G401.6 (cell line): Measurements from ENCODE around the gene CALY.

Source experiments
- FAIRE-seq: peaks from 2 replicates; lab custom pipeline; 2012; peaks lifted over from hg19 to GRCh38; lab: Jason Lieb, UNC

CALY gene

DNA sequence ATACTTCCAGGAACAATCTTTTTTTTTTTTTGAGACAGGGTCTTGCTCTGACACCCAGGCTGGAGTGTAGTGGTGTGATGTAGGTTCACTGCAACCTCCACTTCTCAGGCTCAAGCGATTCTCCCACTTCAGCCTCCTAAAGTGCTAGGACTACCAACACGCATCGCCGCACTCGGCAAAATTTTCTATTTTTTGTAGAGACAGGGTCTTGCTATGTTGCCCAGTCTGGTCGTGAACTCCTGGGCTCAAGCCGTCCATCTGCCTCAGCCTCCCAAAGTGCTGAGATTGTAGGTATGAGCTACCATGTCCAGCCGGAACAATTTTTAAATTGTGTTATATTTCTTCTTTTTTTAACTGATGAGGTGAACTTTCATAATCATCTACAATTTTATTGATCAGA lies 25.9 kb downstream of the CALY start:
- FAIRE-seq = no peak

DNA sequence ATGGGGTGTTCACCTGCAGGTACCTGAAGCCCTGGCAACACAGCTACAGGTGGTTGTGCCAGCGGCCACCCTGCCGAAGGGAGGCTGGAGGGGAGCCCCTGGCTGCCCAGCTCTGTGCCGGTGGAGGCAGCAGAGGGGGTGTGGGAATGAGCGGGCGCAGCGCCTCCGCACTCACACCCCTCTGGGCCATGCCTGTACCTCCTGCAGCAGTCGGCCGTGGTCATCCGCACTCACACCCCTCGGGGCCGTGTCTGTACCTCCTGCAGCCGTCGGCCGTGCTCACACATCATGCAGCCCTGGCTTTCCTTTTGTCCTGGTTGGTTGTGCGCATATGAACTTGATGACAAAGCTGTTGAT lies 26.3 kb downstream of the CALY start:
- no peak for FAIRE-seq

DNA sequence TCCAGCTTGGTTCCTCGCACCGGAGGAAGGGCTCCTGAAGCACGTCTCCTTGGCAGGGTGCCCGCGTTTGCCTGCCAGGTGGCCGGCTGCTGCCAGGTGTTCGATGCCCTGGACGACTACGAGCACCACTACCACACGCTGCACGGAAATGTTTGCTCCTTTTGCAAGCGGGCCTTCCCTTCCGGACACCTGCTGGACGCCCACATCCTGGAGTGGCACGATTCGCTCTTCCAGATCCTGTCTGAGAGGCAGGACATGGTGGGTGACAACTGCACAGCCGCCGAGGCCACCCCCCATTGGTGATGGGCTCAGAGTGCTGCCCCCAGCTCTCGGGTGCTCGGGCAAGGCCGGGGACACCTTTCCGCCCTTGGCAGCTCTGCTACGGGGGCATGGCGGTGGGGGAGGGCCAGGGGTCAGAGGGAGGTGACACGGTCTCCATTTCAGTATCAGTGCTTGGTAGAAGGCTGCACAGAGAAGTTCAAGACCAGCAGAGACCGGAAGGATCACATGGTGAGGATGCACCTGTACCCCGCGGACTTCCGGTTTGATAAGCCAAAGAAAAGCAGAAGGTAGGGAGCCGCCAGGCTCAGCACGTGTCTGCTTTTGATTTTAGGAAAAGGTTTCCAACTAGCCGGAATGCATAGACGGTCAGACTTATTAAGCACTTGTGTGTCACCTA lies 26.8 kb downstream of the CALY start:
- FAIRE-seq = no peak

DNA sequence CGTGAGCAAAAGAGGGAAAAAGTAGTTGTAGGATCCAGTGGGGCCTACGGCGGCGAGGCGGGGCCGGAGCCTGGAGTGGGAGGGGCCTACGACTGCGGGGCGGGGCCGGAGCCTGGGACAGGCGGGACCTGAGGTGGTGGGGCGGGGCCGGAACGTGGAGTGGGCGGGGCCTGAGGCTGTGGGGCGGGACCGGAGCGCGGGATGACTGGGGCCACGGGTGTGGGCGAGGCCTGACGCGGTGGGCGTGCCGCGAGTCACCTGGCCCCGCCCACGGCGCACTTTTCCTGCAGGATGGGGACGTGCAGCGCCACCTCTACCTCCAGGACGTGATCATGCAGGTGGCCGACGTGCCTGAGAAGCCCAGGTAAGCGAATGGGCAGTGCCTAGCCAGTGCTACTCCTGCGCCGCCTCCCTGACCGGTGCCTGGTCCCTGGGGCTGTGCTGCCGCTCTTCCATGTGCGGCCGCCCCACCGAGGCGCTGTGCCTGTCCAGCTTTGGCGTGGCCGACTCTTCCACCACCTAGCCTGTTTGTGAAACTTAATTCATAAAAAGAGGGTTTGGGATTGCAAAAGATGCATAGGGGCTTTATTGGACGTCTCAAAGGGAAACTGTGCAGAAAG lies 27.5 kb downstream of the CALY start:
- no peak for FAIRE-seq

DNA sequence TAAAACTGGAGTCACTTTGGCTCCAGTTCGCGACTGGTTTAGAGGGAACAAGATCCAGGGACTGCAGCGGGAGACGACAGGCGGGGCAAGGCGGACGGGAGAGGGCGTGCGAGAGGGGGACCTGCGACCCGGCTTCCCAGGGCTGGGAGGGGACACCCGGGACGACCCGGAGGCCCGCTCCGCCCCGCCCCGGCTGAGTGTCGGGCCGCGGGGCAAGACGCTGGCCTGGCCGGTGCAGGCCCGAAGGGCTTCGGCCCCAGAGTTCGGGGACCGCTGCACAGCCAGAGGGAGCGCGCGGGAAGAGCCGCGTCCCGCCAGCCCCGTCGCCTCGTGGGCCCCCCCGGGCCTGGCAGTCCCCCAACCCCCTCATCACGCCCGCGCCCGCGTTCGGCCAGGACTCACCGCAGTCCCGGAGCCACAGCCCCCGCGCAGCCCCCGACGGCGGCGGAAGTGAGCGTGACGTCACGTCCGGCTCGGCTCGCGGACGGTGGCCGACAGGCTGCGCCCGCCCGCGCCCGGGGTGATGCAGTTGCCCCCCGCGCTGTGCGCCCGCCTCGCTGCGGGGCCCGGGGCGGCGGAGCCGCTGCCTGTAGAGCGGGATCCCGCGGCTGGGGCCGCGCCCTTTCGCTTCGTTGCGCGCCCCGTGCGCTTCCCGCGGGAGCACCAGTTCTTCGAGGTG lies 28.1 kb downstream of the CALY start, which contains the start of the genes TUBGCP2 and ZNF511:
TUBGCP2 (minus strand) TSS at position 452 of the 679 bp plus-strand sequence. CDS start 5,931 bp downstream, outside the sequence.
ZNF511 (plus strand) TSS at position 494 of the 679 bp plus-strand sequence; CDS start at position 524, 30 bp downstream.
- FAIRE-seq = no peak

DNA sequence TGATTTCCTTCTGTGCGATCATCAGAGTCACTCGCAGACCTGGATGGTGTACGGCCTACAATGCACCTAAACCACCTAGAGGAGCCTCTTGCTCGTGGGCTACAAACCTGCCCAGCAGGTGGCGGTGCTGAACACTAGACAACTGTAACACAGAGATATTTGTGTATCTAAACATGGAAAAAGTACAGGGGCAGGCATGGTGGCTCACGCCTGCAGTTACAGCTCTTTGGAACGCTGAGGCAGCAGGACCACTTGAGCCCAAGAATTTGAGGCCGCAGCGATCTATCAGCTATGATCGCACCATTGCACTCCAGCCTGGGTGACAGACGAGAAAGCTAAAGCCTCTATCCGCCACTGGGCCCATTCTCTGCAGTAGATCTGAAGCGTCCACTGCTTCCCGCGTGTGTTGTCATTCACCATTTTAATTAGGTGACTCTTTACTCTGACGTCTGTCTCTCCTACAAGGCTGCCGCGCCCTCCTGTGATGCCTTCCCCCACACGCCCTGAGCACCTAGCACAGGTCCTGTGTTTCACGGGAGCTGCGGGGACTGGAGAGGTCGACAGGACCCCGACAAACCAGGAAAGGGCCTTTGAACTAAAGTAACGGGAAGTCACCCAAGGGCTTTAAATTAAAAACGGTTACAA lies 28.8 kb downstream of the CALY start:
- FAIRE-seq = peak; percentile 42

DNA sequence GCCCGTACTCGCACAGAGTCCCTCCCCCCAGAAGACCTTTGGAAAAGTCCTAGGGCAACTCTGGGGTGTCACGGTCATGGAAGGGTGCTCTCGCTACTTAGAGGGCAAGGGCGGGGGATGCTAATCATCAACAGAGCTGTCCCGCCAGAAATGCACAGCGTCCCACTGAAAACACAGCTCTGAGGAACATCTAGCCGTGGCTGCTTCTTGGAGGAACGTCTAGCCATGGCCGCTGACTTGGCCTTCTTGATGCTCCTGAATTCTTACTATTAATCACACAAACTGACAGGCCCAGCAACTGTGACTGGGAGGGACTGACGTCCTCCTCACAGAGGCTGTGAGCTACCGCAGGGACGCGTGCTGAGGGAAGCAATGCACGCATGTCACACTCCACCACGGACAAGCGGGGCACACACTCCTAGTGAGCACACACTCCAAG lies 29.7 kb downstream of the CALY start:
- FAIRE-seq = no peak

DNA sequence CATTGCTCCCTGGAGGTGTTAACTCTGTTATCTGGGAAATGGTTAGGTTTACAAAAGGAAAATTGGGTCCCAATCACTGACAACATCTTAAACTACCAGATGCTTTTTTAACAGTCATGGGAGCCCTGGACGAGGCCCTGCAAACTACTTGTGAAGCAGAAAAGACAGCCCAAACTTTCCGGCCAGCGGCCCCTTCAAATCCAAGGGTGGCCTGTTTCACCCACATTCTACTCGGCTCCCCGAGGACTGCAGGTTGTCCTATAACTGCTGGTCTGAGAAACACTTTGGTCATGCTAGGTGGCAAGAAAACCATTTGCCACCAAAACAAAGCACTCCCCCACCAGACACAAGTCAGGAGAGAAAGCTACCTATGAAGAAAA lies 30.6 kb downstream of the CALY start:
- no peak for FAIRE-seq

DNA sequence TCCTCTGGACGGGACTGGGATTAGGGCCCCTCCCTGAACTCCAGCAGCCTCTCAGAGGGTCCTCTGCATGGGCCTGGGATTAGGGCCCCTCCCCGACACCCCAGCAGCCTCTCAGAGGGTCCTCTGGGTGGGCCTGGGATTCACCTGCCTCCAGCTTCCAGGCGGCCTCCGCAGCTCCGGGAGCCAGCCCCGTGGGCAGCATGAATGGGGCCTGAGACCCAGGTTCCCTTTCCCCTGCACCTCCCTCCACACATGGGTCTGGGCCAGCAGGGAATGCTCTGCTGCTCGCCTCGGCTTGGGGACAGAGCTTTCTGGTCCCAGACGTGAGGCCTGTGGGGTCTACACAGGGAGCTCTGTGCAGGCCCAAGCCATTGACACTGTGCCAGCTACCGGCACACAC lies 33.5 kb downstream of the CALY start:
- no peak for FAIRE-seq

DNA sequence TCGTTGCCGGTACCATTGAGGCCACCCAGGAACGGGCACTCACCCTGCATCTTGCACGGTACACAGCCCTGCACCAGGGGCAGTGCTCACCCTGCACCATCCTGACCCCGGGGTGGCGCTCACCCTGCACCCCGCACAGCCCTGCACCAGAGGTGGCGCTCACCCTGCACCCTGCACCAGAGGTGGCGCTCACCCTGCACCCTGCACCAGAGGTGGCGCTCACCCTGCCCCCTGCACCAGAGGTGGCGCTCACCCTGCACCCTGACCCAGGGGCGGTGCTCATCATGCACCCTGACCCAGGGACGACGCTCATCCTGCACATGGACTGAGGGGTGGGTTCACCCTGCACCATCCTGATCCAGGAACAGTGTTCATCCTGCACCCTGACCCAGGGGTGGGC lies 34.5 kb downstream of the CALY start:
- FAIRE-seq = no peak

DNA sequence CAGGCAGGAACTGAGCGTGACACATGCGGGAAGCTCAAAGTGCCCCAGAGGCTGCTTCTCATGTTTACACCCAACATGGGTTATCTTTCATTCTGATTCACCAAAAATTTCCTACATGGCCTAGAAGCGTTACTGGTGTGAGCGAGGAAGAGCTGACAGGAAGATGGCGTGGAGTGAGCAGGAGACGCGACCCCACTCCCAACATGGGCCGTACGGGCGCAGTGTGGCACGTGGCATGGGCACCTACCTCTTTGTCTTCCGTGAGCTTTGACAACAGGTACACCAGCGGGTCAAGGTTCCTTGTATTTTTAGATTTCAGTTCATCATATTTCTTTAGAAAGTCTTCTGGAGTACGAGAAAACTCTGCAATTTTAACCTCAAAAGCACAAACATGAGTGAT lies 37.0 kb downstream of the CALY start:
- FAIRE-seq = no peak

DNA sequence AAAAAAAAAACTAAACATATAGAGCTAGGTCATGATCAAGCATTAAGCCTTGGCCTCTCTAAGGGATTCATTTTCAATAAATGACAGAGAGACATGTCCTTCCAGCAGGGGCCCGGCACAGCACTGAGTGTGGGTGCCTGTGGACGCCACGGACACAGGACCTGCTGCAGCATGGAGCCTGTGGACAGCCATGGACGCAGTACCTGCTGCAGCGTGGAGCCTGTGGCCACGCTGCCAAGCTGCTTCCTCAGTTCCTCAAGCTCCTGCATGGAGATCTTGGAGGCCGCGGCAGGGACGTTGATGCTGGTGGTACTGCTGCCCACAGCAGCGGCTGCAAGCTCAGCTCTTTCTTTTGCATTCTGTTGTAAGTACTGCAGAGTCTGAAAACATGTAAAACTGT lies 37.5 kb downstream of the CALY start:
- no peak for FAIRE-seq

DNA sequence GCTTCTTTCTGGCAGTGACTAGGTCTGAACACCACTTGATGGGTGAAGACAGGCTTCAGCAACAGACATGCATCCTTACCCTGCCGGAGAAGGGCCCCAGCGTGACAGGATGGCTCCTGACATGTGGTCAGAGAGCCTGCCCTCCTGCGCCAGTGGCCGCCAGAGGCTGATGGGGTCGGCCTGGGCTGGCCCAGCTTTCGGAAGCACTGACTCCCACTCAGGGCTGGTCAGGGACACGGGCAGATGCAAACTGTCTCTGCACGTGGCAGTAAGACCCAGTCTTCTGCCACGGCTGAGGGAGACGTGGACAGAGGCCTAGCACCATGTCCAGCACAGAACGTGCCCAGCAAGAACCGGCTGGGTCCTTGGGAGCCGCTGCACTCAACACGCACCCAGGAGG lies 38.2 kb downstream of the CALY start:
- FAIRE-seq = no peak

DNA sequence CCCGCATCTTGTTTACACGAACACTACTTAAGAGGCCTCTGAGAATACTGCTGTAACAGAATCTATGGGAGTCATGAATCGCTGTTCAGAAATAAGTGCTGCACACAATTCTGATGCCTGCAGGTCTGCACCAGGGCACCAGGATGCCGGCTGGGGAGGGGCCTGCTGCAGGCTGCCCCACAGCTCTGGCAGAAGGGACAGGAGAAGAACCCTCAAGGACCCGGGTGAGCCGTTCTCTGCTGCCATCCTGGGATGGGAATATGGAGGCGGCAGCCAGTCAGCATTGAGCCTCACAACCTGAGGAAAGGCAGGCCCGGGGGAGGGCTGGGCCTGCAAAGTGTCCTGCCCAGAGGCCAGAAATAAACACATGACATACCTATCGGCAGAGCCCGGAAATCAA lies 39.2 kb downstream of the CALY start:
- no peak for FAIRE-seq

DNA sequence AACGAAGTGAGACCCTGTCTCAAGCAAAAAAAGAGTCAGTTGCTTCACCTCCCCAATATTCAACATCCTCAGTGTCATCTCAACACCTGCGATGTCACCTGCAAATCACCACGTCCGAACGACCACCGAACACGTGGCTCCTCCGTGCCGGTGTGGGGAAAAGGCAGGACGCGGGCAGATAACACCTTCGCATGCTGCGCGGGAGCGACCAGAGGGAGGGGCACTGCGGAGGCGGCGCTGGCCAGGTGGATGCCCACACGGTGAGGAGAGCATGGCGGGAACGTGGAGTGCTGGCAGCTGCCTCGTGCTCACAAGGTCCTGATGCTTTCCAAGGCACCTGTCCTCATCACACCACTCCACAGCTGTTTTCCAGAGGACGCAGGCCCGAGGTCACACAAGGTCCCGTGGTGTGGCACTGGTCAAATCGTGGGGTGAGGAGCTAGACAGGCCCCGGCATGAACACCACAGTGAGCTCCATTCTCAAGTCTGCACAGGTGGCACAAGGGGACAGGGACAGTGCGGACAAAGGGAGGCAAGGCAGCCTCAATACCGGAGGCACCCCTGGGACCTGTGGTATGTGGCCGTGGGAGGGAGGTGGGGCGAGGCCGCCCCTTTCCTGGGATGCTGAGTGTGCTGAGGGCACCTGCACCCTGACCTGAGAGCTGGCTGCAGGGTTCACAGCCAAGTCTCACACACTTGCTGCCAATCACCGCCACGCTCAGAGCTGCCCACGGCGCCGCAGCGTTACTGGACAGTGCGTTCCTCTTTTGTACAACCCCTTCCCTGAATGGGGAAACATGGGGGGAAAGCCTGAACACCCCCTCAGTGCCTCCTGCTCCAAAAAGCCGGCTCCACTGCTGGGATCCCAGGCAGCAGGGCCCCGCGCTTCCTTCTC lies 41.0 kb downstream of the CALY start:
- FAIRE-seq = no peak

DNA sequence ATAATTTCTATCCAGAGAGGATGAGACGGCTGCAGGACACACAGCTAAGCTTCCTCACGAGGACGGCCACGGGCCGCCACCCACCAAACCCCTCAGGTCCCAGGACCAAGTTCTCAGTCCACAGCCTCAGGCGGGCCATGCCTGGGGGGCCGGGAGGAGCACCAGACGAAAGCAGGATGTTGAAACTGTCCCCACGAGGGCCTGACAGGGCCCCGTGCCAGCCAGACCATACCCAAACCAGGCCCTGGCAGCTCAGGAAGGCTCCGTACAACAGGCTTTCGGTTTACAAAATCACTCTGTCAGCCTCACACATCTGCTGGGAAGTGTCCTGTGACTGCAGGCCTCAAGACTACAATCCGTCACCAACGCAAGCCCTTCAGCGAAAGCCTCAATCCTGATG lies 42.5 kb downstream of the CALY start:
- FAIRE-seq = no peak

DNA sequence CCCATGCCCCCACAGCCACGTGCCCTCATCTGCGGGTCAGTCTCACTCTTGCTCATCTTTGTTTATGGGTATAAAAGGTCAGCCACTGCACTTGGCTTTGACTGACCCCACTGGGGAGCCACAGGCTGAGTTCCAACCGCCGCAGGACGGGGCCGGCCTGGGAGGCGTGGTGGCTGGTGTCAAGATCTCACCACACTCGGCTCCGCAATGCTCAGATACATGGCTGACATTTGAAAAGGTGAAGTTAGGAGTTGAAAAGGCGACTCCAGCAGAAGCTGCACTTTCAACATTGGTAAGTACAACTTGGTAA lies 42.9 kb downstream of the CALY start:
- no peak for FAIRE-seq

DNA sequence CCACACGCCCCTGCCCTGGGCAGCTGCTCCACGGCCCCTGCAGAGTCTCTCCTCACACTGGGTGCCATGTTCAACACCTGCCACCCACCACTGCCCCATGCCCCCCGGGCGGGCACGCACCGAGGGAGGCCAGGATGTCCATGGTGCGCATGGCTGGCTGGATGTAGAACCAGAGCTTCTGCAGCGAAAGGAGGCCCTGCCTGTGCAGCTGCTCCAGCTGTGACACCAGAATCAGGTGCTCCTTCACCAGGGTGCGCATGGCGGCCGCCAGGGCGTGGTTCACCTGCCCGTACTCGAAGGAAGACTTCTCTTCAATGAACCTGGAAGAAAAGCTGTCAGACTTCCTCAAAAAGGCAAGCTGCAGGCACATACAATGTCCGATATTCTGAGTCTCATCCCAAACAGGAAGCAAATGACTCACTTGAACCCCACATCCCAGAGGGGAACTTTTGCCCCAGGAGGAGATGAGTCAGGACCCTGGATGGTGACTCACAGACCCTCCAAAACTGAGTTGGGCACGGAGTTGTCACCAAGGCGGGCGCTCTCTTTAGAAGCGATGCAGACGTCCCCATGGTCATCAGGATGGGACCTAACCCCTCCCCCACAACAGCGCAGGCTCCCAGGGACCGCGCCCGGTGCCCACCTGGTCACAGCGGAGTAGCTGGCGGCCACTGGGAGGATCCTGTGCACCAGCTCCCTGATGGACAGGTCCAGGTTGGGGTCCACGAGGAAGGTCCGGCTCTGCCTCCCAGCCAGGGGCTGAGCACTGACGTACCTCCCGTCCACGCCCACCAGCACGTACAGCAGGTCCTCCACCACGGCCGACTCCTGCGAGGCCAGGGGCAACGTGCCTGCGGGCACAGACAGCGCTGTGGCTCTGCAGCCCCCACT lies 43.5 kb downstream of the CALY start:
- no peak for FAIRE-seq

DNA sequence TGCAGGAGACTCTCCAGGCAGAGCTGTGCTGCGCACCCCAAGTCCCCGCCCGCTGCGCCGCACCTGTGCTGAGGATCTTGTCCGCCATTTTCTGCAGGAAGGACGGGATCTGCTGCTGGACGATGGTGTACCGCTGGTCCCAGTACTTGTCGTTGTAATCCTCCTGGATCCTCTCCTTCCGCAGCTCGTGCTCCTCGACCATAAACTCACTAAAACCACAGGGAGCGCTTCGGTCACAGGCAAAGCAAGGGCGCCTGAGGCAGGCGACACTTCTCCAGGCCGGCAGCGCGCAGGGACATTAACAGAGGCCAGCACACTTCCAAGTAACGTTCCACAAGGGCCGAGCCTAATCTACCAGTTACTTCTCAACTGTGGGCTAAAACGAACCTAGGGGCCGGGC lies 46.9 kb downstream of the CALY start:
- no peak for FAIRE-seq

DNA sequence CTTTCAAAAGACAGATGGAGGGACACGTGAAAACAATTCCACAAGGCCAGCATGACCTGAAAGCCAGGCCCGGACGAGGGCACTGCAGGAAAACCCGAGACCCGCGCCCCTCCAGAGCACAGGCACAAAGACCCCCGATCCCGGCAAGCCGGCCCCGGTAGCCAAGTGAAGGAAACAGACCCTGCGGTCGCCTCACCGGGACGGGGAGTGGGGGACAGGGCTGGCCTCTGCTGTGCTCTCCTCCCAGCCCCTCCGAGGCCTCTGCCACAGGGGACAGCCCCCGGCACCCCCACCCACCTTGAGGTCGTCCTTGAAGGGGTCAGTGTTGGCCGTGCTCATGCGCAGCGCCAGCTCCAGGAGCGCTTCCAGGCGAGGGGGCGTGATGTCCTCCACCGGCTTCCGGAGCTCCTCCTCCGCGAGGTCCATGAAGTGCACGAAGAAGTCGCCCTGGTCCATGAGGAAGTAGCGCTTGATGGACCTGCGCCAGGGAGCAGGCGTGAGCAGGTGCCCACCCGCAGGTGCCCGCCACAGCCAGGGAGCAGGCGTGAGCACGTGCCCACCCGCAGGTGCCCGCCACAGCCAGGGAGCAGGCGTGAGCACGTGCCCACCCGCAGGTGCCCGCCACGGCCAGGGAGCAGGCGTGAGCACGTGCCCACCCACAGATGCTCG lies 48.7 kb downstream of the CALY start:
- FAIRE-seq = no peak

DNA sequence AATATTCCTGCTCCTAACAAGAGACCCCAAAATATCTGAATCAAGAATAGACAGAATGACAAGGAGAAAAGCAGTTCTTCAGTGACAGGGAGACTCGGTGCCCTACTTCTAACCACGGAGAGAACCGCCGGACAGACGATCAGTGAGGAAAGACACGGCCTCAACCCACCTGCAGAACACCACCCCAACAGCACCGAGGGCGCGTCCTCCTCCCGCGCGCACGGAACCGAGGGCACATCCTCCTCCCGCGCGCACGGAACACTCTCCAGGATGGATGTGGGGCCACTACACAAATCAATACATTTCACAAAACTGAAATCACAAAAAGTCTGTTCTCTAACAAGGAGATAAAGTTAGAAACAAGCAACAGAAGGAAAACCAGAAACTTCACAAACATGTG lies 50.3 kb downstream of the CALY start:
- no peak for FAIRE-seq
